HepG2 (cell line): ENCODE data around the gene CCSER1. TPM values are rescaled to one million over a fixed set of nuclear protein-coding genes. Genes with fewer than 3 reads are reported as not detected.
A peak's percentile ranks its signal among the peaks of the same experiment; 100 is the strongest.

ENCODE experiments used
- ATAC-seq: fragments of 200-7000 bp; cut with Tn5 transposase; 3 replicates; pipeline ENCODE4 v1.9.1; 2020; ENCODE audit warnings: mild to moderate bottlenecking, moderate library complexity
- BruUV-seq: library from RNA; stranded (reverse); fragments of 400-500 nt; replicated peaks from 2 replicates; lab custom pipeline; 2021; lab: Mats Ljungman, UMichigan
- CTCF ChIA-PET: fragments of 300-600 bp; formaldehyde crosslinking; extraction: SDS; loops from one replicate; lab custom pipeline; 2021; ENCODE audit warnings: low total read pairs, inconsistent platforms, low intra/inter-chr PET ratio; lab: Yijun Ruan, JAX
- POLR2A ChIA-PET: fragments of 350-600 bp; sonication (Branson Sonifier 250); formaldehyde crosslinking; loops from one replicate; lab custom pipeline; 2020; ENCODE audit warnings: antibody characterized with exemption, inconsistent platforms; lab: Yijun Ruan, JAX
- DNase-seq: peaks from one replicate; pipeline ENCODE4 v3.0.0-alpha.2; 2015; ENCODE audit warnings: low spot score
- FAIRE-seq: peaks from 3 replicates; lab custom pipeline; 2011; peaks lifted over from hg19 to GRCh38; lab: Jason Lieb, UNC
- H2AFZ ChIP-seq: one replicate; pipeline ENCODE4 v1.6.1; 2011; ENCODE audit warnings: low read length, inconsistent platforms
- H3K27ac ChIP-seq: fragments of 300-600 bp; 3 replicates; pipeline ENCODE4 v1.8.0; 2011; ENCODE audit warnings: mixed run types, mild to moderate bottlenecking, mixed read lengths, low read length, inconsistent platforms; ENCODE audit not compliant: insufficient read depth; ENCODE audit errors: extremely low read length
- H3K27me3 ChIP-seq, 2 experiments: fragments of 200-600 bp in 1 of 2; 2 replicates in 1 of 2; 3 replicates in 1 of 2; pipeline versions ENCODE4 v1.6.0 to v1.8.0; 2011; ENCODE audit warnings: low read length in 2 of 2, mild to moderate bottlenecking in 2 of 2, moderate library complexity in 2 of 2, inconsistent platforms in 1 of 2; ENCODE audit not compliant: insufficient read depth in 2 of 2, control insufficient read depth in 1 of 2
- H3K36me3 ChIP-seq, 2 experiments: fragments of 200-600 bp in 1 of 2; replicated peaks in 1 of 2; 2 replicates in 1 of 2; 3 replicates in 1 of 2; pipeline versions ENCODE4 v1.5.1 to v1.8.0; 2011; ENCODE audit warnings: low read length in 2 of 2, inconsistent platforms in 1 of 2; ENCODE audit not compliant: insufficient read depth in 2 of 2, control insufficient read depth in 1 of 2
- H3K4me1 ChIP-seq: 2 replicates; pipeline ENCODE4 v1.5.1; 2012; ENCODE audit warnings: low read length, inconsistent platforms; ENCODE audit not compliant: insufficient read depth
- H3K4me2 ChIP-seq: 2 replicates; pipeline ENCODE4 v1.6.0; 2011; ENCODE audit warnings: low read depth, low read length, inconsistent platforms
- H3K4me3 ChIP-seq, 3 experiments: fragments of 200-600 bp in 1 of 3; sonication (generic), shearing (Covaris generic) in 1 of 3; replicated peaks in 1 of 3; 2 replicates each; pipeline ENCODE4 v1.5.1; 2011 to 2016; ENCODE audit warnings: low read length in 3 of 3, inconsistent platforms in 2 of 3, low read depth in 2 of 3, mild to moderate bottlenecking in 2 of 3, control low read depth in 1 of 3, mixed read lengths in 1 of 3; ENCODE audit not compliant: insufficient read depth in 1 of 3
- H3K79me2 ChIP-seq: one replicate; pipeline ENCODE4 v1.6.1; 2011; ENCODE audit warnings: low read length, inconsistent platforms; ENCODE audit not compliant: insufficient read depth
- H3K9ac ChIP-seq: 2 replicates; pipeline ENCODE4 v1.6.0; 2011; ENCODE audit warnings: mild to moderate bottlenecking, low read depth, low read length, inconsistent platforms; ENCODE audit not compliant: insufficient read depth
- H3K9me3 ChIP-seq: 2 replicates; pipeline ENCODE4 v1.5.1; 2012; ENCODE audit warnings: mild to moderate bottlenecking, low read length
- H4K20me1 ChIP-seq: 2 replicates; pipeline ENCODE4 v1.6.0; 2011; ENCODE audit warnings: inconsistent platforms, mild to moderate bottlenecking, low read length, moderate library complexity; ENCODE audit not compliant: insufficient read depth
- ATRX ChIP-seq: sonication (generic); formaldehyde crosslinking; IDR thresholded peaks from 2 replicates; pipeline ENCODE4 v1.4.0; 2020; ENCODE audit warnings: missing genetic modification reagents, borderline replicate concordance
- BORCS8-MEF2B ChIP-seq: sonication (generic); formaldehyde crosslinking; IDR thresholded peaks from 2 replicates; pipeline ENCODE4 v1.8.0; 2022; ENCODE audit warnings: mild to moderate bottlenecking, missing genetic modification reagents
- CREM ChIP-seq, 2 experiments: sonication (generic) in 1 of 2; formaldehyde crosslinking in 1 of 2; IDR thresholded peaks; 2 replicates each; pipeline versions ENCODE4 v1.4.0 to v1.6.1; 2016 to 2020; ENCODE audit warnings: antibody characterized with exemption in 1 of 2, mild to moderate bottlenecking in 1 of 2, missing genetic modification reagents in 1 of 2
- FOXA1 ChIP-seq, 2 experiments: fragments of 450-650 bp in 1 of 2; sonication (generic) in 1 of 2; formaldehyde crosslinking in 1 of 2; IDR thresholded peaks; 2 replicates each; pipeline versions ENCODE4 v1.4.0 to v1.6.1; 2016 to 2020; ENCODE audit warnings: missing genetic modification reagents in 1 of 2
- HNRNPK ChIP-seq: fragments of 200-400 bp; formaldehyde crosslinking; IDR thresholded peaks from 2 replicates; pipeline ENCODE4 v1.6.1; 2018; ENCODE audit warnings: low read length, low read depth, moderate library complexity, mild to moderate bottlenecking; ENCODE audit not compliant: poor library complexity, severe bottlenecking
- IKZF1 ChIP-seq: fragments of 450-650 bp; IDR thresholded peaks from 2 replicates; pipeline ENCODE4 v1.7.1; 2016
- KDM5A ChIP-seq: fragments of 200-600 bp; sonication (generic); IDR thresholded peaks from 2 replicates; pipeline ENCODE4 v1.7.0; 2018; ENCODE audit warnings: antibody characterized with exemption, mild to moderate bottlenecking, low read length, borderline replicate concordance
- PITX1 ChIP-seq: sonication (generic); formaldehyde crosslinking; IDR thresholded peaks from 2 replicates; pipeline ENCODE4 v1.5.1; 2020; ENCODE audit warnings: mild to moderate bottlenecking, missing genetic modification reagents
- RFXAP ChIP-seq: sonication (generic); formaldehyde crosslinking; IDR thresholded peaks from 2 replicates; pipeline ENCODE4 v1.4.0; 2020; ENCODE audit warnings: missing genetic modification reagents, borderline replicate concordance
- ZNF724P ChIP-seq: sonication (generic); formaldehyde crosslinking; IDR thresholded peaks from 2 replicates; pipeline ENCODE4 v1.8.0; 2022; ENCODE audit warnings: missing genetic modification reagents, borderline replicate concordance
- ZNF792 ChIP-seq: IDR thresholded peaks from 2 replicates; pipeline ENCODE4 v1.6.1; 2016
- ZSCAN29 ChIP-seq: sonication (generic); formaldehyde crosslinking; conservative IDR thresholded peaks from 2 replicates; pipeline ENCODE4 v1.4.0; 2020; ENCODE audit warnings: mild to moderate bottlenecking, missing genetic modification reagents
- WGBS: methylation state at CpG from one replicate; pipeline ENCODE4 v1.1.6; 2017; ENCODE audit warnings: low lambda C conversion rate; 5-methylcytosine and 5-hydroxymethylcytosine counted together
- in situ Hi-C: cut with HindIII; loops from 2 replicates; pipeline ENCODE4 v1.10.0; 2017; ENCODE audit warnings: low pct_unique_long_range_greater_than_20kb; ENCODE audit not compliant: extremely low pct_ligation_motif_present
- intact Hi-C: fragments of 100-400 bp; cut with micrococcal nuclease; formaldehyde crosslinking; loops from one replicate; pipeline ENCODE4 v1.10.0; 2022; ENCODE audit not compliant: unreplicated experiment
- polyA plus RNA-seq, 8 experiments: library from polyadenylated mRNA; depleted of rRNA in 3 of 8; stranded (reverse) in 7 of 8; unstranded in 1 of 8; fragments of >200 nt; fragmentation: Illumina TruSeq in 4 of 8; extraction: Trizol in 4 of 8; gene quantifications; 2 replicates each; pipeline versions ENCODE4 v1.2.1 to v1.2.3, GENCODE V29; 2011 to 2016; ENCODE audit warnings: low read depth in 4 of 8, missing spikeins in 1 of 8, mixed read lengths in 1 of 8; ENCODE audit not compliant: insufficient read depth in 1 of 8
- total RNA-seq, 5 experiments: library from RNA; depleted of rRNA; stranded (reverse); fragments of >200 nt; fragmentation: Illumina TruSeq; extraction: Trizol; gene quantifications; 2 replicates each; pipeline ENCODE4 v1.2.3, GENCODE V29; 2016; ENCODE audit warnings: low read depth in 1 of 5
- TF ChIP-seq, protein P1 (sequence below): sonication (generic); formaldehyde crosslinking; IDR thresholded peaks from 2 replicates; pipeline ENCODE4 v1.5.0; 2020; ENCODE audit warnings: mild to moderate bottlenecking, missing genetic modification reagents, moderate library complexity
- TF ChIP-seq, protein P2 (sequence below): IDR thresholded peaks from 2 replicates; pipeline ENCODE4 v1.6.1; 2016; ENCODE audit warnings: mild to moderate bottlenecking
- TF ChIP-seq, protein P3 (sequence below): fragments of 450-650 bp; IDR thresholded peaks from 2 replicates; pipeline ENCODE4 v1.6.1; 2016

CCSER1 gene
- total and polyA plus RNA-seq, 2 of the 13 experiments (the other 11 are each of a cell fraction or from before 2014, with no cell fraction given): not detected

GRCh38 chr4:90911724-90912434 is 784.7 kb downstream of the CCSER1 start (continued):
- TF ChIP-seq, protein P1, sequence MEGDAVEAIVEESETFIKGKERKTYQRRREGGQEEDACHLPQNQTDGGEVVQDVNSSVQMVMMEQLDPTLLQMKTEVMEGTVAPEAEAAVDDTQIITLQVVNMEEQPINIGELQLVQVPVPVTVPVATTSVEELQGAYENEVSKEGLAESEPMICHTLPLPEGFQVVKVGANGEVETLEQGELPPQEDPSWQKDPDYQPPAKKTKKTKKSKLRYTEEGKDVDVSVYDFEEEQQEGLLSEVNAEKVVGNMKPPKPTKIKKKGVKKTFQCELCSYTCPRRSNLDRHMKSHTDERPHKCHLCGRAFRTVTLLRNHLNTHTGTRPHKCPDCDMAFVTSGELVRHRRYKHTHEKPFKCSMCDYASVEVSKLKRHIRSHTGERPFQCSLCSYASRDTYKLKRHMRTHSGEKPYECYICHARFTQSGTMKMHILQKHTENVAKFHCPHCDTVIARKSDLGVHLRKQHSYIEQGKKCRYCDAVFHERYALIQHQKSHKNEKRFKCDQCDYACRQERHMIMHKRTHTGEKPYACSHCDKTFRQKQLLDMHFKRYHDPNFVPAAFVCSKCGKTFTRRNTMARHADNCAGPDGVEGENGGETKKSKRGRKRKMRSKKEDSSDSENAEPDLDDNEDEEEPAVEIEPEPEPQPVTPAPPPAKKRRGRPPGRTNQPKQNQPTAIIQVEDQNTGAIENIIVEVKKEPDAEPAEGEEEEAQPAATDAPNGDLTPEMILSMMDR (CRISPR knock-in tag): 0 out of 2 replicates have a peak, but pooled peaks have one; percentile 23

GRCh38 chr4:90922174-90922573 is 795.0 kb downstream of the CCSER1 start:
- ATAC-seq: no peak
- 0% methylated on average over 2 of the region's 2 CpGs for WGBS
- no peaks in the 10 kb centered on the region for H3K36me3 ChIP-seq

GRCh38 chr4:90926957-90927356 is 799.8 kb downstream of the CCSER1 start:
- H3K4me2 ChIP-seq: no peak overlapping the region
- H3K79me2 ChIP-seq: no peaks in the 10 kb centered on the region
- no peaks in the 10 kb centered on the region for H3K36me3 ChIP-seq
- in situ Hi-C loops: no loop called here
- no peak overlapping the region for H2AFZ ChIP-seq
- no peaks in the 10 kb centered on the region for H4K20me1 ChIP-seq
- no peak overlapping the region for H3K4me3 ChIP-seq
- ChIA-PET POLR2A (no interaction called here), CTCF (no interaction called here)
- H3K4me1 ChIP-seq: no peaks in the 10 kb centered on the region
- ATAC-seq: no peak
- no peaks in the 10 kb centered on the region for H3K27me3 ChIP-seq
- H3K9me3 ChIP-seq: no peaks in the 10 kb centered on the region
- intact Hi-C loops: no loop called here
- FAIRE-seq: no peak
- no TSS peak for BruUV-seq
- no peak overlapping the region for H3K9ac ChIP-seq
- DNase-seq: no peak
- no peak overlapping the region for H3K27ac ChIP-seq
- TF ChIP-seq BORCS8-MEF2B (CRISPR knock-in tag): no peak
- no peak for TF ChIP-seq KDM5A
- TF ChIP-seq, protein P2, sequence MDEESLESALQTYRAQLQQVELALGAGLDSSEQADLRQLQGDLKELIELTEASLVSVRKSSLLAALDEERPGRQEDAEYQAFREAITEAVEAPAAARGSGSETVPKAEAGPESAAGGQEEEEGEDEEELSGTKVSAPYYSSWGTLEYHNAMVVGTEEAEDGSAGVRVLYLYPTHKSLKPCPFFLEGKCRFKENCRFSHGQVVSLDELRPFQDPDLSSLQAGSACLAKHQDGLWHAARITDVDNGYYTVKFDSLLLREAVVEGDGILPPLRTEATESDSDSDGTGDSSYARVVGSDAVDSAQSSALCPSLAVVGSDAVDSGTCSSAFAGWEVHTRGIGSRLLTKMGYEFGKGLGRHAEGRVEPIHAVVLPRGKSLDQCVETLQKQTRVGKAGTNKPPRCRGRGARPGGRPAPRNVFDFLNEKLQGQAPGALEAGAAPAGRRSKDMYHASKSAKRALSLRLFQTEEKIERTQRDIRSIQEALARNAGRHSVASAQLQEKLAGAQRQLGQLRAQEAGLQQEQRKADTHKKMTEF (CRISPR knock-in tag): no peak
- TF ChIP-seq, protein P3, sequence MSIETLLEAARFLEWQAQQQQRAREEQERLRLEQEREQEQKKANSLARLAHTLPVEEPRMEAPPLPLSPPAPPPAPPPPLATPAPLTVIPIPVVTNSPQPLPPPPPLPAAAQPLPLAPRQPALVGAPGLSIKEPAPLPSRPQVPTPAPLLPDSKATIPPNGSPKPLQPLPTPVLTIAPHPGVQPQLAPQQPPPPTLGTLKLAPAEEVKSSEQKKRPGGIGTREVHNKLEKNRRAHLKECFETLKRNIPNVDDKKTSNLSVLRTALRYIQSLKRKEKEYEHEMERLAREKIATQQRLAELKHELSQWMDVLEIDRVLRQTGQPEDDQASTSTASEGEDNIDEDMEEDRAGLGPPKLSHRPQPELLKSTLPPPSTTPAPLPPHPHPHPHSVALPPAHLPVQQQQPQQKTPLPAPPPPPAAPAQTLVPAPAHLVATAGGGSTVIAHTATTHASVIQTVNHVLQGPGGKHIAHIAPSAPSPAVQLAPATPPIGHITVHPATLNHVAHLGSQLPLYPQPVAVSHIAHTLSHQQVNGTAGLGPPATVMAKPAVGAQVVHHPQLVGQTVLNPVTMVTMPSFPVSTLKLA: no peak
- no peak for TF ChIP-seq FOXA1 (IDR thresholded peaks at IDR 0.05)
- no peak for TF ChIP-seq FOXA1 (CRISPR knock-in tag; IDR thresholded peaks at IDR 0.05)
- TF ChIP-seq ZNF792 (CRISPR knock-in tag): no peak
- TF ChIP-seq CREM (IDR thresholded peaks at IDR 0.05): no peak
- TF ChIP-seq CREM (CRISPR knock-in tag; IDR thresholded peaks at IDR 0.05): no peak
- TF ChIP-seq ATRX (CRISPR knock-in tag): no peak

More at GRCh38 chr4:90922174-90922573, 795.0 kb downstream of the CCSER1 start:
- no peak overlapping the region for H3K27ac ChIP-seq
- DNase-seq (no peak), FAIRE-seq (no peak)
- BruUV-seq: no TSS peak
- H3K9ac ChIP-seq: no peak overlapping the region
- no peaks in the 10 kb centered on the region for H3K4me1 ChIP-seq
- no peaks in the 10 kb centered on the region for H3K79me2 ChIP-seq
- no peak overlapping the region for H2AFZ ChIP-seq
- no peaks in the 10 kb centered on the region for H4K20me1 ChIP-seq
- H3K4me3 ChIP-seq: no peak overlapping the region
- no peaks in the 10 kb centered on the region for H3K27me3 ChIP-seq
- no peak overlapping the region for H3K4me2 ChIP-seq
- intact Hi-C loops: no loop called here
- H3K9me3 ChIP-seq: no peaks in the 10 kb centered on the region
- ChIA-PET CTCF (no interaction called here), POLR2A (no interaction called here)
- in situ Hi-C loops: no loop called here
- TF ChIP-seq ZNF724P: no peak
- TF ChIP-seq HNRNPK: peak; percentile 91
- TF ChIP-seq PITX1 (CRISPR knock-in tag): no peak
- TF ChIP-seq RFXAP (CRISPR knock-in tag): no peak
- TF ChIP-seq IKZF1: no peak
- no peak for TF ChIP-seq ZSCAN29 (CRISPR knock-in tag)
